ENCODE measurements around the gene POU4F2. TPM values are rescaled to one million over a fixed set of nuclear protein-coding genes. Genes with fewer than 3 reads are reported as not detected.

The POU4F2 gene
- total RNA-seq, 2 experiments from 2014 or later = not detected

DNA sequence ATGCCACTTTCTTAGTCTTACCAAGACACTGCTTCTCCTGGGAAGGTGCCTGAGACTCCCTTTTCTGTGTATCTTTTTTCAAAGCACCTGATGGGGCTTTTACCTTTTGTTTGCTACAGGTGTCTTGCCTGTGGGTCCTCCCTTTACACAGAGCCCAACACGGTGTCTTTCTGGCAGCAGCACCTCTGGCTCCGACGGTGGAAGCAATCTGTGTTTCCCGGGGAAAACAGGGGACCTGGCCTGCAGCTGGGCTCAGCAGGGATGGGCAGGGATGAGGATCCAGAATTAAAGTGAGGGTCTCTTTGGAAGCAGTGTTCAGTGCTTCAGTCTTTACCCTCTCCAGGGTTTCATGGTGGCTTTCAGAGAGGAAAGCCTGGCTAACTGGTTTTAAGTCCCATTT lies 11.3 kb downstream of the POU4F2 start:
- Histone ChIP-seq H3K79me2 (ENCODE audit: insufficient read depth, low read depth, low read length) (no peaks in the 10 kb centered on the region), H2AFZ (ENCODE audit: low read length) (no peak overlapping the region), H4K20me1 (ENCODE audit: insufficient read depth, low read length) (no peaks in the 10 kb centered on the region), H3K4me2 (ENCODE audit: low read length) (no peak overlapping the region), H3K9me3 (ENCODE audit: low read length) (no peaks in the 10 kb centered on the region), H3K4me1 (ENCODE audit: insufficient read depth, low read length, poor library complexity, severe bottlenecking) (no peaks in the 10 kb centered on the region), H3K4me3 (ENCODE audit: low read depth, low read length, poor library complexity, severe bottlenecking) (no peak overlapping the region), H3K9me2 (ENCODE audit: insufficient read depth, low read length) (no peaks in the 10 kb centered on the region), H3K36me3 (ENCODE audit: insufficient read depth, low read length) (no peaks in the 10 kb centered on the region), H3K27ac (ENCODE audit: low read depth, low read length, poor library complexity, severe bottlenecking) (no peak overlapping the region)
- POLR2A ChIA-PET = no interaction called here
- intact Hi-C loops (cut with micrococcal nuclease; ENCODE audit: unreplicated experiment) = no loop called here
- TF ChIP-seq, protein P1, sequence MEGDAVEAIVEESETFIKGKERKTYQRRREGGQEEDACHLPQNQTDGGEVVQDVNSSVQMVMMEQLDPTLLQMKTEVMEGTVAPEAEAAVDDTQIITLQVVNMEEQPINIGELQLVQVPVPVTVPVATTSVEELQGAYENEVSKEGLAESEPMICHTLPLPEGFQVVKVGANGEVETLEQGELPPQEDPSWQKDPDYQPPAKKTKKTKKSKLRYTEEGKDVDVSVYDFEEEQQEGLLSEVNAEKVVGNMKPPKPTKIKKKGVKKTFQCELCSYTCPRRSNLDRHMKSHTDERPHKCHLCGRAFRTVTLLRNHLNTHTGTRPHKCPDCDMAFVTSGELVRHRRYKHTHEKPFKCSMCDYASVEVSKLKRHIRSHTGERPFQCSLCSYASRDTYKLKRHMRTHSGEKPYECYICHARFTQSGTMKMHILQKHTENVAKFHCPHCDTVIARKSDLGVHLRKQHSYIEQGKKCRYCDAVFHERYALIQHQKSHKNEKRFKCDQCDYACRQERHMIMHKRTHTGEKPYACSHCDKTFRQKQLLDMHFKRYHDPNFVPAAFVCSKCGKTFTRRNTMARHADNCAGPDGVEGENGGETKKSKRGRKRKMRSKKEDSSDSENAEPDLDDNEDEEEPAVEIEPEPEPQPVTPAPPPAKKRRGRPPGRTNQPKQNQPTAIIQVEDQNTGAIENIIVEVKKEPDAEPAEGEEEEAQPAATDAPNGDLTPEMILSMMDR (conservative IDR thresholded peaks at IDR 0.05; ENCODE audit: low read length) = no peak
- no peak for DNase-seq (ENCODE audit: low spot score)
- CTCF ChIA-PET (ENCODE audit: unreplicated experiment) = no interaction called here
- BruUV-seq (replicated peaks) = no TSS peak

GRCh38 chr4:146654687-146655520 lies 16.2 kb downstream of the POU4F2 start:
- H4K20me1 ChIP-seq (ENCODE audit: insufficient read depth, low read length) = no peaks in the 10 kb centered on the region
- no peaks in the 10 kb centered on the region for H3K9me2 ChIP-seq (ENCODE audit: insufficient read depth, low read length)
- no TSS peak for BruUV-seq (replicated peaks)
- intact Hi-C loops (cut with micrococcal nuclease; ENCODE audit: unreplicated experiment) = no loop called here
- H3K27ac ChIP-seq (ENCODE audit: low read depth, low read length, poor library complexity, severe bottlenecking) = no peak overlapping the region
- POLR2A ChIA-PET = no interaction called here
- H3K4me1 ChIP-seq (ENCODE audit: insufficient read depth, low read length, poor library complexity, severe bottlenecking) = no peaks in the 10 kb centered on the region
- DNase-seq (ENCODE audit: low spot score) = no peak
- CTCF ChIA-PET (ENCODE audit: unreplicated experiment) = no interaction called here
- no peaks in the 10 kb centered on the region for H3K79me2 ChIP-seq (ENCODE audit: insufficient read depth, low read depth, low read length)
- no peaks in the 10 kb centered on the region for H3K36me3 ChIP-seq (ENCODE audit: insufficient read depth, low read length)
- no peaks in the 10 kb centered on the region for H3K9me3 ChIP-seq (ENCODE audit: low read length)
- TF ChIP-seq, protein P1 (conservative IDR thresholded peaks at IDR 0.05; ENCODE audit: low read length) = no peak
- no peak for TF ChIP-seq EZH2phosphoT487 (IDR thresholded peaks at IDR 0.05; ENCODE audit: borderline replicate concordance, low read depth, low read length)
- H2AFZ ChIP-seq (ENCODE audit: low read length) = no peak overlapping the region
- H3K4me2 ChIP-seq (ENCODE audit: low read length) = no peak overlapping the region
- H3K4me3 ChIP-seq (ENCODE audit: low read depth, low read length, poor library complexity, severe bottlenecking) = no peak overlapping the region

- no peak overlapping the region for H3K4me2 ChIP-seq (ENCODE audit: low read length)
- CTCF ChIA-PET (ENCODE audit: unreplicated experiment) = no interaction called here
- TF ChIP-seq EZH2phosphoT487 (IDR thresholded peaks at IDR 0.05; ENCODE audit: borderline replicate concordance, low read depth, low read length) = no peak
- TF ChIP-seq, protein P1 (conservative IDR thresholded peaks at IDR 0.05; ENCODE audit: low read length) = no peak
- H3K79me2 ChIP-seq (ENCODE audit: insufficient read depth, low read depth, low read length) = no peaks in the 10 kb centered on the region
- H3K9me3 ChIP-seq (ENCODE audit: low read length) = no peaks in the 10 kb centered on the region
- no TSS peak for BruUV-seq (replicated peaks)
- no peaks in the 10 kb centered on the region for H4K20me1 ChIP-seq (ENCODE audit: insufficient read depth, low read length)
- no peak overlapping the region for H2AFZ ChIP-seq (ENCODE audit: low read length)
- DNase-seq (ENCODE audit: low spot score) = no peak
- no peaks in the 10 kb centered on the region for H3K9me2 ChIP-seq (ENCODE audit: insufficient read depth, low read length)
- POLR2A ChIA-PET = no interaction called here
- no peak overlapping the region for H3K27ac ChIP-seq (ENCODE audit: low read depth, low read length, poor library complexity, severe bottlenecking)
- H3K36me3 ChIP-seq (ENCODE audit: insufficient read depth, low read length) = no peaks in the 10 kb centered on the region
- no peak overlapping the region for H3K4me3 ChIP-seq (ENCODE audit: low read depth, low read length, poor library complexity, severe bottlenecking)
- no peaks in the 10 kb centered on the region for H3K4me1 ChIP-seq (ENCODE audit: insufficient read depth, low read length, poor library complexity, severe bottlenecking)
- intact Hi-C loops (cut with micrococcal nuclease; ENCODE audit: unreplicated experiment) = no loop called here
Observed at GRCh38 chr4:146655521-146655856, 16.8 kb downstream of the POU4F2 start.

Measured in OCI-LY7 (cell line).